OCI-LY1 (cell line): ENCODE data around the gene C4orf46.

Source experiments
- EZH2 ChIP-seq: fragments of 200-600 bp; sonication (generic), shearing (Covaris generic); IDR thresholded peaks from 2 replicates; pipeline ENCODE4 v1.8.0; 2017; ENCODE audit warnings: borderline replicate concordance, mixed run types, mild to moderate bottlenecking, antibody characterized with exemption, low read length, moderate library complexity, mixed read lengths
- TF ChIP-seq, protein P1 (sequence below): fragments of 200-600 bp; sonication (generic), shearing (Covaris generic); IDR thresholded peaks from 2 replicates; pipeline ENCODE4 v1.5.1; 2017; ENCODE audit warnings: mild to moderate bottlenecking, antibody characterized with exemption, low read length, moderate library complexity, mixed read lengths

- TF ChIP-seq, protein P1, sequence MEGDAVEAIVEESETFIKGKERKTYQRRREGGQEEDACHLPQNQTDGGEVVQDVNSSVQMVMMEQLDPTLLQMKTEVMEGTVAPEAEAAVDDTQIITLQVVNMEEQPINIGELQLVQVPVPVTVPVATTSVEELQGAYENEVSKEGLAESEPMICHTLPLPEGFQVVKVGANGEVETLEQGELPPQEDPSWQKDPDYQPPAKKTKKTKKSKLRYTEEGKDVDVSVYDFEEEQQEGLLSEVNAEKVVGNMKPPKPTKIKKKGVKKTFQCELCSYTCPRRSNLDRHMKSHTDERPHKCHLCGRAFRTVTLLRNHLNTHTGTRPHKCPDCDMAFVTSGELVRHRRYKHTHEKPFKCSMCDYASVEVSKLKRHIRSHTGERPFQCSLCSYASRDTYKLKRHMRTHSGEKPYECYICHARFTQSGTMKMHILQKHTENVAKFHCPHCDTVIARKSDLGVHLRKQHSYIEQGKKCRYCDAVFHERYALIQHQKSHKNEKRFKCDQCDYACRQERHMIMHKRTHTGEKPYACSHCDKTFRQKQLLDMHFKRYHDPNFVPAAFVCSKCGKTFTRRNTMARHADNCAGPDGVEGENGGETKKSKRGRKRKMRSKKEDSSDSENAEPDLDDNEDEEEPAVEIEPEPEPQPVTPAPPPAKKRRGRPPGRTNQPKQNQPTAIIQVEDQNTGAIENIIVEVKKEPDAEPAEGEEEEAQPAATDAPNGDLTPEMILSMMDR, result no peak
- TF ChIP-seq EZH2, result no peak
These were observed 10.4 kb upstream of the C4orf46 start for GRCh38 chr4:158682066-158682465.
